ENCODE data around the gene GKN1.

Gene GKN1

GRCh38 chr2:68946117-68946516, 28.3 kb upstream of the GKN1 start:
- DNase-seq, result no peak
- Histone ChIP-seq H2AFZ (ENCODE audit: low read depth, low read length) (no peak overlapping the region), H3K4me3 (ENCODE audit: low read depth in 1 of 2, low read length in 2 of 2) (no peak overlapping the region), H4K20me1 (ENCODE audit: insufficient read depth, low read length) (no peaks in the 10 kb centered on the region), H3K9ac (ENCODE audit: low read depth, low read length) (no peak overlapping the region), H3K4me2 (ENCODE audit: insufficient read depth, low read length) (no peak overlapping the region), H3K27ac (ENCODE audit: low read length) (no peak overlapping the region), H3K79me2 (ENCODE audit: insufficient read depth, low read length) (no peaks in the 10 kb centered on the region), H3K36me3 (ENCODE audit: insufficient read depth, low read length) (no peaks in the 10 kb centered on the region), H3K9me3 (ENCODE audit: insufficient read depth, low read length, severe bottlenecking) (no peaks in the 10 kb centered on the region), H3K27me3 (ENCODE audit: insufficient read depth, low read length, poor library complexity) (no peaks in the 10 kb centered on the region), H3K4me1 (ENCODE audit: insufficient read depth, low read length) (peaks cover 11% of the 10 kb centered on the region)
- no peak for ATAC-seq (ENCODE audit: insufficient read depth, low read depth)
- no peak for TF ChIP-seq CTCF (IDR thresholded peaks at IDR 0.05; ENCODE audit: borderline replicate concordance, extremely low read depth, low read length, poor library complexity, severe bottlenecking)
- TF ChIP-seq EZH2 (IDR thresholded peaks at IDR 0.05; ENCODE audit: borderline replicate concordance, low read depth, low read length, severe bottlenecking), result no peak

DNA sequence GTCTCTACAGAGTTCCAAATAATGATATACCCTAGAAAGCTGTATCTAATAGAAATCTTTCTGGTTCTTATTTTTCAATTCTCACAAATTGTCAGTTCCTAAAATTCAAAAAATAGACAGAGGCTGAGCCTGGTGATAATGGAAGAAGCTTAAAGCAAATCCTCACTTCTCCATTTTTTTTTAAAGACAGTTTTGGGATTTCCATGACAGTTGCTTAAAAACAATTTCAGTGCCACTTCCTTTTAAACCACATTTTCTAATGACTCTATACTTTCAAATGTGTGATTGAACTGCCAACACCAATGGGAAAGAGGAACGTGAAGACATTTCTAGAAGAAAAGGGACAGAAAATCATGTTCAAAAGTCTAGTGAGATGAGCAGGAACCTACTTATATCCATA, 25.7 kb upstream of the GKN1 start:
- Histone ChIP-seq H4K20me1 (ENCODE audit: insufficient read depth, low read length) (no peaks in the 10 kb centered on the region), H3K27ac (ENCODE audit: low read length) (no peak overlapping the region), H3K4me1 (ENCODE audit: insufficient read depth, low read length) (peaks cover 3% of the 10 kb centered on the region), H3K9me3 (ENCODE audit: insufficient read depth, low read length, severe bottlenecking) (no peaks in the 10 kb centered on the region), H3K27me3 (ENCODE audit: insufficient read depth, low read length, poor library complexity) (peaks cover 2% of the 10 kb centered on the region), H3K9ac (ENCODE audit: low read depth, low read length) (no peak overlapping the region), H3K4me3 (ENCODE audit: low read depth in 1 of 2, low read length in 2 of 2) (no peak overlapping the region), H2AFZ (ENCODE audit: low read depth, low read length) (no peak overlapping the region), H3K4me2 (ENCODE audit: insufficient read depth, low read length) (no peak overlapping the region), H3K36me3 (ENCODE audit: insufficient read depth, low read length) (no peaks in the 10 kb centered on the region), H3K79me2 (ENCODE audit: insufficient read depth, low read length) (no peaks in the 10 kb centered on the region)
- TF ChIP-seq EZH2 (IDR thresholded peaks at IDR 0.05; ENCODE audit: borderline replicate concordance, low read depth, low read length, severe bottlenecking), result no peak
- no peak for TF ChIP-seq CTCF (IDR thresholded peaks at IDR 0.05; ENCODE audit: borderline replicate concordance, extremely low read depth, low read length, poor library complexity, severe bottlenecking)
- ATAC-seq (ENCODE audit: insufficient read depth, low read depth) (no peak), DNase-seq (no peak)

GRCh38 chr2:68951899-68952298, 22.5 kb upstream of the GKN1 start:
- no peaks in the 10 kb centered on the region for H3K36me3 ChIP-seq (ENCODE audit: insufficient read depth, low read length)
- H3K9me3 ChIP-seq (ENCODE audit: insufficient read depth, low read length, severe bottlenecking), result no peaks in the 10 kb centered on the region
- H2AFZ ChIP-seq (ENCODE audit: low read depth, low read length), result no peak overlapping the region
- TF ChIP-seq CTCF (IDR thresholded peaks at IDR 0.05; ENCODE audit: borderline replicate concordance, extremely low read depth, low read length, poor library complexity, severe bottlenecking) (no peak), EZH2 (IDR thresholded peaks at IDR 0.05; ENCODE audit: borderline replicate concordance, low read depth, low read length, severe bottlenecking) (no peak)
- no peak for ATAC-seq (ENCODE audit: insufficient read depth, low read depth)
- H4K20me1 ChIP-seq (ENCODE audit: insufficient read depth, low read length), result no peaks in the 10 kb centered on the region
- peaks cover 2% of the 10 kb centered on the region for H3K27me3 ChIP-seq (ENCODE audit: insufficient read depth, low read length, poor library complexity)
- H3K27ac ChIP-seq (ENCODE audit: low read length), result no peak overlapping the region
- no peak overlapping the region for H3K4me3 ChIP-seq (ENCODE audit: low read depth in 1 of 2, low read length in 2 of 2)
- no peak overlapping the region for H3K9ac ChIP-seq (ENCODE audit: low read depth, low read length)
- no peaks in the 10 kb centered on the region for H3K4me1 ChIP-seq (ENCODE audit: insufficient read depth, low read length)
- no peak for DNase-seq
- no peaks in the 10 kb centered on the region for H3K79me2 ChIP-seq (ENCODE audit: insufficient read depth, low read length)
- no peak overlapping the region for H3K4me2 ChIP-seq (ENCODE audit: insufficient read depth, low read length)
